ENCODE measurements around the gene TRIM9.

TRIM9 gene

DNA sequence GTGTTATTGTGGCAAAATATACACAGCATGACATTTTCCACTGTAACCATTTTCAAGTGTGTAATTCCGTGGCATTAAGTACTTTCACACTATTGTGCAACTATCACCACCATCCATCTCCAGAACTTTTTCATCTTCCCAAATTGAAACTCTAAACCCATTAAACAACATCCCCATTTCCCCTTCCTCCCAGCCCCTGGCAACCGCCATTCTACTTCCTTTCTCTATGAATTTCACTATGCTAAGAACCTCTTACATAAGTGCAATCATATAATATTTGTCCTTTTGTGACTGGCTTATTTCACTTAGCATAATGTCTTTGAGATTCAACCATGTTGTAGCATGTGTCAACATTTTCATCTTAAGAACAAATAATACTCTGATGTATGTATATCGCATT, 82.8 kb downstream of the TRIM9 start:
- TF ChIP-seq CTCF (conservative IDR thresholded peaks at IDR 0.05; ENCODE audit: low read depth): no peak
- POLR2A ChIA-PET (ENCODE audit: low non-redundant PET): no interaction called here
- no peak for DNase-seq (ENCODE audit: low spot score)
- no peak overlapping the region for H3K27ac ChIP-seq
- CTCF ChIA-PET: no interaction called here

DNA sequence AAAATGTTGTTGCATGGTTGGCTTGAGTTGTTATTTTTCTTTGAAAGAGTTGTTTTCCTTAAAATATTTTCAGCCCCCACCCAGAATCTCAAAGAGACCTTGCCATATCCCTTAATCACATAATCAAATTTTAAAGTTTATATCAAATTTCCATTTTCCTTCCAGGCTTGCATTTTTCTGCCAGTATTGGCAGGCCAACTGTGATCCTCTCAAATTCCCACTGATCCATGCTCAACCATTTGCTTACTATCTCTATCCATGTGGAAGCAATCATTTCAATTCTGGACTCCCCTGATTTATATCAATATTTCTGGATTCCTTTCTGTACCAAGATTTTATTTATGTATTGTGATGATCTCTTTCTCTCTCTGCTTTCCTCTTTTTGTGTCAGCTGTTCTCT, 86.5 kb downstream of the TRIM9 start:
- no peak overlapping the region for H3K27ac ChIP-seq
- no peak for DNase-seq (ENCODE audit: low spot score)
- POLR2A ChIA-PET (ENCODE audit: low non-redundant PET): no interaction called here
- no peak for TF ChIP-seq CTCF (conservative IDR thresholded peaks at IDR 0.05; ENCODE audit: low read depth)
- CTCF ChIA-PET: interaction anchor here (0.7 kb wide), 1 partner anchor 534 kb away, joined by 3 read pairs; no protein-coding TSS in a partner anchor

DNA sequence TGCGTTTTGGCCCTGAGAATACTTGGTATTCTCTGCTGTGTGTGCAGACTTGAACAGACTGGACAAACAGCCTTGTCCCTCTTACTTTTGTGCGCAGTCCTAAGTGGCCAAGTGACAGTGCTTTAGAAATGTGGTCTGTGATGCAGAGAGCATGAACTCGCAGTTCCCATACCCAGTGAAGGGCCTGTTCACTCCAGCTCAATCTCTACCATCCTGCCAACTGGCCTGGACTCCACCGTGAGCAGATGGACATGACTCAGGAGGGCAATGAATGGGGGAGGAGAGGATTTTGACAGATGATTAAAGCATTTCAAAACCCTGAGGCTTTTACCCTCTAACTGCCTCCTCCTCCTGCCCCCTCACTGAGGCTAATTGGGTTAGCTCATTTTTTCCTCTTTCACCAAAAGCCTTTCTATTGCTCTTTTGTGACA, 88.1 kb downstream of the TRIM9 start:
- peak; percentile 58 for DNase-seq (ENCODE audit: low spot score)
- CTCF ChIA-PET: no interaction called here
- H3K27ac ChIP-seq: no peak overlapping the region
- TF ChIP-seq CTCF (conservative IDR thresholded peaks at IDR 0.05; ENCODE audit: low read depth): no peak
- POLR2A ChIA-PET (ENCODE audit: low non-redundant PET): no interaction called here

- TF ChIP-seq CTCF (conservative IDR thresholded peaks at IDR 0.05; ENCODE audit: low read depth): no peak
- POLR2A ChIA-PET (ENCODE audit: low non-redundant PET): no interaction called here
Measured at GRCh38 chr14:51006324-51006723, 88.6 kb downstream of the TRIM9 start.

GRCh38 chr14:51004801-51005526, 89.9 kb downstream of the TRIM9 start:
- ChIA-PET POLR2A (ENCODE audit: low non-redundant PET) (no interaction called here), CTCF (no interaction called here)
- peak; percentile 29 for DNase-seq (ENCODE audit: low spot score)
- TF ChIP-seq CTCF (conservative IDR thresholded peaks at IDR 0.05; ENCODE audit: low read depth): no peak
- H3K27ac ChIP-seq: no peak overlapping the region

More at GRCh38 chr14:51006324-51006723, 88.6 kb downstream of the TRIM9 start:
- DNase-seq (ENCODE audit: low spot score): no peak
- H3K27ac ChIP-seq: no peak overlapping the region
- CTCF ChIA-PET: no interaction called here

DNA sequence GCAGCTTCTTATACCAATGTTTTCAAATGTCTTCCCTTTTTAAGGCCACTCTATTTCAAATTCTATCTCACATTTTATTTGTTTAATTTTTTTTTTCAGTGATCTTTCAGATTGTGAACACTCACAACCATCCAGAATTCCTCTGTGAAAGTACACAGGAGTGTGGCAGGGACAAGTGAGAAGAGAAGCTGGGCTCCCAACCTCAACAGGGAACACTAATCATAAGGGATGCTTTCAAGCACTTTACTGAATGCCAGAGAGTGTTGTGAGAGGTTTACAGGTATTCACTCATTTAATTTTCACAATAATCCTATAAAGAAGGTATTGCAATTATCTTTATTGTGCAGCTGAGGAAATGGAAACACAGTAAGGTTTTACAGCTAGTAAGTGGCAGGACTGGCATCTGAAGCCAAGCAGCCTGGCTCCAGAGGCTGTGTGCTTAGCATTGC, 90.5 kb downstream of the TRIM9 start:
- no peak overlapping the region for H3K27ac ChIP-seq
- POLR2A ChIA-PET (ENCODE audit: low non-redundant PET): interaction anchor here (0.5 kb wide), 1 partner anchor 193 kb away, joined by 3 read pairs; no protein-coding TSS in a partner anchor
- CTCF ChIA-PET: interaction anchor here (0.6 kb wide), 1 partner anchor 1532 kb away, joined by 4 read pairs; no protein-coding TSS in a partner anchor
- DNase-seq (ENCODE audit: low spot score): no peak
- no peak for TF ChIP-seq CTCF (conservative IDR thresholded peaks at IDR 0.05; ENCODE audit: low read depth)

Measured in RWPE1 (cell line).